IPS DF 19.7 (cell line): ENCODE data around the gene DUSP15.
"Not testable (repeated sequence)": the region's sequence is repeated elsewhere in the genome, so short reads cannot be mapped to it uniquely, and the experiment has no call there.

Experiments
- DNase-seq: peaks from one replicate; pipeline ENCODE4 v3.0.0-alpha.2; 2013; ENCODE audit warnings: low read depth, low spot score

DUSP15 gene

DNA sequence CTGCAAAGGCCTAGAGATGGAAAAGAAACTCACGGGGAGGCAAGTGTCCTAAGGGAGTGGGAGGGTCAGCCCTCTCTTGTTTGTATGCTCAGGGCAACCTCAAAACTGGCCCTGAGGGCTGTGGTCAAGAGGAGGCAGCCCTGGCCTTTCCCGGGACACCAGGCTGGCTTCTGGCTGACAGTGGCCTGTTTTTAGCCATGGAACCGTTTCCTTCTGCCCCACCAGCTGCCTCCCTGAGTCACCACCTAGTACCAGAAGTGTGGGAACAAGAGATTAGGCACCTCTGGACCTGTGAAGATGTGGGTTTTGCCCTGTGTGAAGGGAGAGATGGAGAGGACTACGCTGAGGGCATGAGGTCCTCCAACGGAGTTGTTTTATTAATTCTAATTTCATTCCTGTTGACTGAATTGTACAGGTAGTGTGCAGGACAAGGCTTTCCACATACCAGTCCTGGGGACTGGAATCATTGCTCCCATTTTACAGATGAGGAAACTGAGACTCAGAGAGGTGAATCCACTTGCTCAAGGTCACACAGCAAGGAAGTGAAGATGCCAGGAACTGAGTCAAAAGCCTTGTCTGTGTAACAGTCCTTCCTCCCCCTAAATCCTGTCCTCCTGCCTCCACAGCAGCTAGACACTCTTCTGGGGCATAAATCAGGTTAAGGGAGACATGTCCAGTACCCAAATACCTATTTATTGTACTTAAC lies 30.4 kb downstream of the DUSP15 start:
- no peak for DNase-seq

DNA sequence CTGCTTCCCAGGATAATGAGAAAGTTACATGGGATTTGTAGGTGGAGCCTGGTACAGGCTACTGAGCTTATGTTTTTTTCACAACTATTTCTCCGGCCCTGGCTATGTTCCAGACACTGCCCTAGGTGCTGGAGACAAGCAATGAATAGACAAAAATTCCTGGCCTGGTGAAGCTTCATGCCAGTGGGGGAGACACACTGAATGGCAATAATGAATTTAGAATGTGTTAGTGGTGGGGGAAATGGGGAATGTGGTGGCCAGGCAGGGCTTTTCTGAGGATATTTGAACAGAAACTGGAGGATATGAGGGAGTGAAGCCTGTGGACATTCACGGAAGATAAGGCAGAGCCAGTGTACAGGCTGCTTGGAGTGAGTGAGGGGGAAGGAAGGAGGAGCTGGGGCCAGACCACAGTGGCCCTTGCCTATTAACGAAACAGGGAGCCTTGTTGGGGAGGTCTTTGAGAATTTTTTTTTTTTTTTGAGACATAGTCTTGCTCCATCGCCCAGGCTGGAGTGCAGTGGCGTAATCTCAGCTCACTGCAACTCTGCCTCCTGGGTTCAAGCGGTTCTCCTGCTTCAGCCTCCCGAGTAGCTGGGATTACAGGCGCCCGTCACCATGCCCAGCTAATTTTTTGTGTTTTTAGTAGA lies 31.6 kb downstream of the DUSP15 start:
- no peak for DNase-seq

DNA sequence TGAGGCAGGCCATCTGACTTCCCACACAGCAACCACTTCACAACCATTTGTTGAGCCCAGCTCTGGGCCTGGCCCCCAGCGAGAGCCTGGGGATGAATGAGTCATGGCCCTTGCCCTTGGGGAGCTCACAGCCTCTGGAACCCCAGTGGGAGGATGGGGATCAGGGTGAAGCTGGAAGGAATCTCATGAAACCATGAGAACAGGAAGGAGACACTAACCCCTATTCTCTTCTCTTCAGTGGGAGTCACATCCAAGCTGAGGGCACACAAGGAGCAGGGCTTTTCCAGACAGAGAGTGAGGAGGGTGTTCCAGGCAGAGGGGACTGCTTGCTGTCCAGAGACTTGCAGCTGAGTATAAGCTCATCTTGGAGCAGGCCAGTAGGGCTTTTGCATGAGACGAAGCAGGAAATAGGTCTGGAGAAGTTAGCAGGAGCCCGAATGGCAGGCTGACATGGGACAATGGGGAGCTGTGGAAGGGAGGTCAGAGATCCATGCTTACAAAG lies 32.4 kb downstream of the DUSP15 start:
- no peak for DNase-seq

DNA sequence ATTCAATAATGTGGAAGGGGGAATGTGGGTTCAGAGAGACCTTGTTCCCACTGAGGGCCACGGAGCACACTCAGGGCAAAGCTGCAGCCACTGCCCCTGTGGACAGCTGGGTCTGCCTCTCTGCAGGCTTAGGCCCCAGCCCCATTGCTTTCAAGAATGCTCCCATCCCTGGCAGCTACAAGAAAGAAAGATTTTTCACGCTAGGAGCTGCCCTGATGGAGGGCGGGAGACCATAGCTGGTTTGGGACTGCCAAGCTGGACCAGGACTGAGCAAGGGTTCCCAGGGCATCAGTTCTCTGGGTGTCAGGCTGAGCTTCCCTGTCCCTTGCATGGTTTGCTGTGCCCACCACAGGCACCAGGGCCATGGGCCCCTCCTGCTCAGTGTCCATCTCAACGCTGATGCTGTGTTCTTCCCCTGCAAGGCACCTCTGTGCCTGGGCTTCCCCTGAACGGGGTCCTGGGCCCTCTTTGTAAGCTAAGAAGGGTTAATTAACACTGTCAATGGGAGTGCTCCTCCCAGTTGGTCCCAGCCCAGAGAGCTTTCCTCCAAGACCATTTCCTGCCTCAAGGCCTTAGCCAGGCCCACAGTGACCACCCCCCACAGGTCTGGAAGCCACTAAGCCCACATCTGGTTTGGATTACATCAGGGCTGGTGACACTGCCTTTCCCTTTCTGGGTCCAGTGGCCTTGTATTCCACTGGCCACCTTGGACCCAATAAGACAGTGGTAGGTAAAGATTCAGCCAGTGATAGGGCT lies 33.3 kb downstream of the DUSP15 start:
- DNase-seq, result no peak

DNA sequence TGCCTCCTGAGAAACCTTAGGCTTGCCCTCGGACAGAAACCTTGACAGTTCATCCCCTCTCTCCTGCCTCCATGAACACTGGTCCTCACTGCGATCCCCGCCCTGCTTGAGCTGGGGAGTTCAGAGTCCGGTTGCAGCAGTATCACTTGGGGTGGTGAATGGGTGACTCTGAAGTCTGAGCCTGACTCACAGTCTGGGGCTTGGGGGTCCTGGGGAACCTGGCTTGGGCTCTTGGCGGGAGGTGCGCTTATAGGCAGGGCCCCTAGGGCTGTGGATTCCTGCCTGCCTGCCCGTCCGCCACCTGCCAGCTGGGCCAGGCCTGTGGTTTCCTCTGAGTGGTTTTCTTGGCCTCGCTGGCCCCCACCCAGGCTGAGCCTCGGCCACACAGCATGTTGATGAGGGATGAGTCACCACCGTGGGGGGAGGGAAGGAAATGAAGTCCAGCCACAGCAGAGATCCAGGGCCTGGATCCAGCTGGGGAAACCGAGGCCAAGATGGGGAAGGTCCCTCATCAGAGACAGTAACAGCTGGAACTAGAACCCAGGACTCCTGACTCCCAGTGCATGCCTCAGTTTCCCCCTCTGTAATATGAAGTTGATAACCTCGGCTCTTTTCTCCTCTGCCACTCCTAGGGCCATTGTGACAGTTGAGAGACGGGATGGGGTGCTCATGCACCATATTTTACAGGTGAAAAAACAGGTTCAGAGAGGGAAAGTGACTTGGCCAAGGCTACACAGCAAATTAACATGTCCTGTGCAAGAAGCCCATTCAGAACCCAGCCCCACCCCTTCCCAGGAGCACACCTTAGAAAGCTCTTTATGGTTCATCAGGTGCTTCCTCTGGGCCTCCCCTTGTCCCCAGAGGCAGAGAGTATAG lies 34.1 kb downstream of the DUSP15 start:
- no peak for DNase-seq

DNA sequence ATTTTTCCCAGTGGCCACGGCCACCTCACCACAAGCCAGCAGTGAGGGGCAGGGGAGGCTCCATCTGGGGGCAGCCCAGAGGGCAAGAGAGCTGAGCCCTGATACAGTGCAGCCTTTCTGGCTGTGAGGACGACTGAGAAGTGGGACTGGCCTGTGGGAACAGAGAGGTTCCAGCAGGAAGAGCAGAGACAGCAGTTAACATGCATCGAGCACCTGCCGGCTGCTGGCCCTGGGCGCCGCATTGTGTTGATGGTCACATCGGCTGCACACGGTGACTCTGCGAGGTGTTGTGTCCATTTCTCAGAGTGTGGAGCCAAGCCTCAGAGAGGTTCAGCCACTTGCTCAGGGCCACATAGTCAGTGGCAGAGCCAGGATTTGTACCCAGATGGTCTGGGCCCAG lies 34.8 kb downstream of the DUSP15 start:
- DNase-seq, result no peak

DNA sequence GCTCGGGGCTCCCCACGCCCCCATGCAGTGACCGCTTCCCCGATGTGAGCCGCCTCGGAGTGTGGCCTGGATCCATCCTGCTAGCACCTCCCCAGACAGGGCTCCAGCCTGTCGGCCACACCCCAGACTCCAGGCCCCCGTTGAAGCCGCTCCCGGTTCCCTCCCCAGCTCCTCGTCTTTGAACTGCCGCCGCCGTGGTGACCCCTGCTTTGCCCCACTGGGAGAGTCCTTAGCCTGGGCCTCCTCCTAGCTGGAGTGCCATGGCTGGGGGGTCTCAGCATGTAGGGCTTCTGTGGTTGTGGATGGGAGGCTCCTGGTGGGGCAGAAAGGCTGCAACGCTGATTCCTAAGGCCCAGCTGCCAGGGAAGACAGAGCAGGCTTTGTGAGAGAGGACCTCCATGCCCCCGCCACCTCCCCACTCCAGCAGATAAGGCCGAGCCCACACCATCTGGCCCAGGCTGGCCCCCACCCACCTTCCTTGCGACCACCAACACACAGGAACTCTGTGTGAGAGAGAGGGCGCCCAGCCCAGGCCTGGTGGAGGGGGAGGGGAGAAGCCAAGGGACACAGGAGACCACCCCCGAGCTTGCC lies 36.3 kb downstream of the DUSP15 start:
- DNase-seq, result no peak

DNA sequence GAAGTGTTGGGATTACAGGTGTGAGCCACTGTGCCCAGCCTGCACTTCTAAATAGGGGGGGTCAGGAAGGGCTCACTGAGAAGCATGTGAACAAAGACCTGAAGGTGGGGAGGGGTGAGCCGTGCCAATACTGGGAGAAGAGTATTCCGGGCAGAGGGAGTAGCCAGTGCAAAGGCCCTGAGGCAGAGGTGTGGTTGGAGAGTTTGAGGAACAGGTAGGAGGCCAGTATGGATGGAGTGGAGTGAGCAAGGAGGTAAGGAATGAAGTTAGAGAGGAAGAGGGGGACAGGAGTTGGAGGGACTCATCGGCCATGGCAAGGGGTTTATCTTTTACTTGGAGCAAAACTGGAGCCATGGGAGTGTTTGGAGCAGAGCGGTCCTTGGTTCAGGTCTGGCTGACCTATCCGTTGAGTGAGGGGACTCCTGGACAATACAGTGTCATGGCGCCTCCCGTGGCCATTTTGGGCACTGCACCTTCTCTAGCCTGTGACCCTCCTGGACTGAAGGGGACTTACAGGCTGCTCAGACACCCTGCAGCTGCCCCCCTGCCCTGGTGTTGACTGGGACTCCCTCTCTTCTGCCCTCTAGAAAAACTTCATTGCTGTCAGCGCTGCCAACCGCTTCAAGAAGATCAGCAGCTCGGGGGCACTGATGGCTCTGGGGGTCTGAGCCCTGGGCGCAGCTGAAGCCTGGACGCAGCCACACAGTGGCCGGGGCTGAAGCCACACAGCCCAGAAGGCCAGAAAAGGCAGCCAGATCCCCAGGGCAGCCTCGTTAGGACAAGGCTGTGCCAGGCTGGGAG lies 37.0 kb downstream of the DUSP15 start:
- peak; percentile 59 for DNase-seq

DNA sequence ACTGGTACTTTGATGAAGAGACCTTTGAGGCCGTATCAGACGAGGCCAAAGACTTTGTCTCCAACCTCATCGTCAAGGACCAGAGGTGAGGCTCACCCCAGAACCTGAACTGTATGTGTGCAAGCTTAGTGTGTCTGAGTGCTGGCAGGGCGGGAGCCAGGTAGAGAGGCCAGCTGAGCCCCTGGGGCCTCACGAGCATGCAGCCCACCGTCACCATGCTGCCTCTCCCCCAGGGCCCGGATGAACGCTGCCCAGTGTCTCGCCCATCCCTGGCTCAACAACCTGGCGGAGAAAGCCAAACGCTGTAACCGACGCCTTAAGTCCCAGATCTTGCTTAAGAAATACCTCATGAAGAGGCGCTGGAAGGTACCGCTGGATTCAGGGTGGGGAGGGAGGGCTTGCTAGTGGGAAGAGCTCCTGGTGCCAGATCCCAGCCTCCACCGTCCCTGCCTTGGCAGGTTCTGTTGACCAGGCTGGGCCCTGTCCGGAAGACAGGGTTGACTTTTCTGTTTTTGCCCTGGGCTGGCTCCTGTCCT lies 38.5 kb downstream of the DUSP15 start:
- no peak for DNase-seq

DNA sequence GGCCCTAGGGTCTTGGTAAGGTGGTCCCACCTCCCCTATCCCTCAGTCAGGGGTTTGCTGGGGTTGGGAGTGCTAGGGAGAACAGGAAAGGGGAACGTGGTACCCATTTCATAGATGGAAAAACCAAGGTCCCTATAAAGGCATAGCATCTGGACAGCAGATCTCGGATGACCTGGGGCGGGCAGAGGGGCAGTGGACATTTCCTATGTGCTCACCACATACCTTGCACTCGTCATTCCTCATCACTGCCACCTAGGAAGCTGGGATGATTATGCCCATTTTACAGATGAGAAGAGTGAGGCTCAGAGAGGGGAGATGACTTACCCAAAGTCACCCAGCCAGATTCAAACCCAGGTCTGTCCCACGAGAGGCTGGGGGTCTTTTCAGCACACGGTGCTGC lies 39.1 kb downstream of the DUSP15 start:
- no peak for DNase-seq

DNA sequence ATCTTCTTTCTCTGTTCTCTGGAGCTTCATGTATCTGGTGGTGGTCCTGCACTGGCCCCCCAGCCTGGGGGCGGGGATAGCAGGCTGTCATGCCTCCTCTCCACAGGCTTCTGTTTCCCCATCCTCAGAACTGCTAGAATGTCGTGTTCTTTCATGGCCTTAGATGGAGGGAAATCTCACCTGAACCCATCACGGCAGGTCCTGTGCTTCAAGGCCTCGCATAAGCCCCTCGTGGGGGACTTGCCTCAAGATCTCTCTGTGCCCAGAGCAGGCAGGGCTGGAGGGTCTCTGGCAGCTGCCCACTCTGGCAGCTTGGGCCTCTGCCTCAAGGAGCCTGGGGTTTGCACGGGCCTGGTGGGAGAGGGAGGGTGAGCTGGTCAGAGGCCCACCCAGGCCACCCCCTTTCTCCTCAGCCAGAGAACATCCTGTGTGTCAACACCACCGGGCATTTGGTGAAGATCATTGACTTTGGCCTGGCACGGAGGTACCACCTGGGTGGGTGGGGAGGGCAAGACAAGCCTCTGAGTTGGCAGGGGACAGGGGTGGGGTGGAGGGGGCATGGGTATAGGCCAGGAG lies 39.8 kb downstream of the DUSP15 start:
- no peak for DNase-seq

DNA sequence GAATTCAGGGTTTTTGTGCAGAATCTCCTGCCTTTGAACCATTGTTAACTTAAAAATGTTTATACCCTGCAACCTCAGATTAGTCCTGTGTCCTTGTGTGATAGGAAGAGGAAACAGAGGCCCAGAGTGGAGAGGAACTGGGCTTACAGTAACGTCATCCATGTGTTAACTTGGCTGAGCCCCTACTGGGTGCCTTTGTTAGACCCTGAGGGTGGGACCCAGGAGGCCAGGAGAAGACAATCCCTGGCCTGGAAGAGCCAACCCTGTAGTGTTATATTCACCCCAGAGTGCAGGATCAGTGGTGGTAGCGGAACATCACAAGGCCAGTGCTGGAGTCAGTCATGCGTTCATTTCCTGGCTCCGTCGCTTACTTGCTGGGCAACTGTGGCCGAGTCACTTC lies 40.6 kb downstream of the DUSP15 start:
- no peak for DNase-seq

DNA sequence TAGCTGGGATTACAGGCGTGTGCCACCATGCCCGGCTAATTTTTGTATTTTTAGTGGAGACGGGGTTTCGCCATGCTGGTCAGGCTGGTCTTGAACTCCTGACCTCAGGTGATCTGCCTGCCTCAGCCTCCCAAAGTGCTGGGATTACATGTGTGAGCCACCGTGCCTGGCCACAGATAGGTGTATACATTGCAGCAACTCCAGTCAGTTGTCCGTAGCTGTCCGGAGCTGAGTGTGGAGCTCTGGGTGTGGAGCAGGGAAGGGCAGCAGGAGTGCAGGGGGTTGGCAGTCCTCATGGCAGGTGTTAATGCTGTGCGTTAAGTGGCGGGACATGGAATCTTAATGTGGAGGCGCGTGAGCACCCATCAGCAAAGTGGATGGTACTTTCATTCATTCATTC lies 42.3 kb downstream of the DUSP15 start:
- DNase-seq, result not testable (repeated sequence)

DNA sequence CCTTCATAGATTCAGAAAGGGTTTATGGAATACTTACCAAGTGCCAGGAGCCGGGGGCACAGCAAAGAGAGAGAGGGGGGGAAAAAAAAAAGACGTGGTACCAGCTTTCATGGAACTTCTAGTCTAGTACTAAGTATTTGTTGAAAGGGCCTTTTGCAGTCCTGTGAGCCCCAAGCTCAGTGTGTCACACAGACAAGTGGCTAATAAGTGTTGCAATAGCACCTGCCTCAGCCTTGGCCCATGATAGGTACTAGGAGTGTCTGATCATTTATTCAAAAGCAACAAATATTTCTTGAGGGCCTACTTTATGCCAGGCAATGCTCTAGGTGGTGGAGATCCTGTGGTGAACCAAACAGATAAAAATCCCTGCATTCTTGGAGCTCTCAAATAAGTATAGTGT lies 43.3 kb downstream of the DUSP15 start:
- DNase-seq, result no peak

DNA sequence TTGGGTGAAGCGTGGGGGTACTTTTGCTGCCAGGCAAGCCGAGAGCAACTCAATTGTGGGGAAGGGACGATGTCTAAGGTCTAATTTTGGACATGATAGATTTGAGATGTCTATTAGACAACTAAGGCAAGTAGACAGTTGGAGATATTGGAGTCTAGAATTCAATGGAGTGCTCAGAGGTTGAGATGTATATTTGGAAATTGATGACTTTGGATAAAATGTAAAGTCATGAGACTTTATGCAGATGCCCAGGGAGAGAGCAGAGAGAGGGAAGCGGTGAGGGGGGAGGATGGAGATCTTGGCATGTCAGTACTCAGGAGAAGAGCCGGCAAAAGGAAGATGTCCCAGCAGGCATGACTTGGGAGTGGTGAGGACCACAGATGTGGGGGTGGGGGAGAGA lies 44.3 kb downstream of the DUSP15 start:
- DNase-seq, result no peak

DNA sequence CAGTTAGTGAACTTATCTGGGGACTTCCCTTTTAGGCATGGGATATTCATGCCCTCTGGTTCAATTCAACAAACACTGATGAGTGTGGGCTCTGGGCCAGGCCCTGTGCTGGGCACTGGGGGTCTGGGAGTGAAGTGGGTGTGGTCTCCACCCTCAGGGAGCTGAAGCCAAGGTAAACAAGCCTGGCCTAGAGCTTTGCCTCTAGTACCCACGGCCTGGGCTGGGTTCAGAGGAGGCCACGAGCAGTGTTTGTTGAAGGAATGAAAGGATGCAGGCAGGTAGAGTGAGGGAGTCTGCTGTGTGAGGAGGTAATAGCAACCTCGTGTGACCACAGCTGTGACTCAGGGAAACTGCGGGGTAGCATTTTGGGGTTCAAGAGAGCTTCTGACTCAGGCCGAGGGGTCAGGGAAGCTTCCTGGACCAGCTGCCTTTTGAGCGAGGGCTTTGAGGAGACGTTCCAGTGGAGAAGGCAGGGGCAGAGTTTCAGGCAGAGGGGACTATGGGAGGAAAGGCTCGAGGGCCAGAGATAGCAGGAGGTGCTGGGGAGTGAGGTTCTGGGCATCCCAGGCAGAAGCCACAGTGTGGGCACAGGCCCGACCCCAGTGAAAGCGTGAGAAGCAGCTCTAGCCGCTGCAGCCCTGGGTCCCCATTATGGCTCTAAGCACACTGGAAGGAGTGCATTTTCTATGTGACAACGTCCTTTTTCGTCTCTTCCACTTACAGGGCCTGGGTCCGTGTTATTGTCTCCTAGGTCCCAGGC lies 45.6 kb downstream of the DUSP15 start:
- no peak for DNase-seq

DNA sequence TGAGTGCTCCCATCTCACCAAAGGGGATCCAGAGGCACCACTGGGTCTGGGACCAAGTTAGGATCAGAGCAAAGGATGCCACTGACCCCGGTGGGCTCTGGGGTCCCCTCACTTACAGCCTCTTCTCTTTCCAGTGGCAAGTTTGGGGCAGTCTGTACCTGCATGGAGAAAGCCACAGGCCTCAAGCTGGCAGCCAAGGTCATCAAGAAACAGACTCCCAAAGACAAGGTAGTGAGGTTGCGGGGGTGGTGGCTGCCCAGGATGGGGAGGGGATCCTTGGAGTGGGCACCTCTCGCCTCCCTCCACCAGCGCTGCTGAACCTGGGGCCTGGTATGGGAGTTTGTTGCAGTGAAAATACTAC lies 46.2 kb downstream of the DUSP15 start:
- DNase-seq, result no peak

DNA sequence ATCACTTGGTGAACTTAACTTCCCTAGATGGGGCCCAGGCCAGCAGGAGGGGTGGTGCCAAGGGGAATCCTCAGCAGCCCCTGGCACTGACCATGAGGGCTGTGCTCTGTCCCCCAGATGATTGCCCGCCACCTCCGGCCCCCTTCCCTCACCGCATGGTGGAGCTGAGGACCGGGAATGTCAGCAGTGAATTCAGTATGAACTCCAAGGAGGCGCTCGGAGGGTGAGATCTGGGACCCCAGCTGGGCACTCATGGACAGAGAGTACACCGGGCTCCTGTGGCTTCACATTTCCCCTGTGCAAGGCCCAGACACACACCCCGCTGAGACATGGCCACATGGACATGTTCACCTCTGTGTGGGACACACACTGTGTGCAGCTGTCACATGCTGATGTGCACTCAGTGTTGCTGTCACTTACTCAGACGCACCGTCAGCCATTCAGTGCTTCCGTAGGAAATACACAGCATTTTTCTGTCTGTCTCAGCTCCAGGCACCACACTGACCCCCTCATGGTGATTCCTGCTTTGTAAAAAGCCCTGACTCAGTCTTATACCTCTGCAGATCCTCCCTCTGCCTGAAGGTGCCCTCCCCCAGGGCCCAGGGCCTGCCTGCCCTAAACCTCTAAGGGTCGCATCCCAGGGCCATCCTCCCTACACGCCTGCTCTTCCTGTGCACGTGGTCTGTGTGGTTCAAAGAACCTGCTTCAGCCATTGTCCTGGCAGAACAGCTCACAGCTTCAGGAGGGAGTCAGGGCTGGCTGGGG lies 46.8 kb downstream of the DUSP15 start:
- DNase-seq, result no peak
